HUES6 (cell line): ENCODE data around the gene JPH3.
"Not testable (repeated sequence)": the region's sequence is repeated elsewhere in the genome, so short reads cannot be mapped to it uniquely, and the experiment has no call there.

Experiments
- H3K27ac ChIP-seq: 2 replicates; pipeline ENCODE4 v1.7.0; 2013; ENCODE audit warnings: low read depth, mild to moderate bottlenecking, low read length, inconsistent platforms
- H3K27me3 ChIP-seq: 2 replicates; pipeline ENCODE4 v1.6.1; 2013; ENCODE audit warnings: low read length; ENCODE audit not compliant: control insufficient read depth, insufficient read depth
- H3K36me3 ChIP-seq: 2 replicates; pipeline ENCODE4 v1.6.1; 2013; ENCODE audit warnings: low read length; ENCODE audit not compliant: control insufficient read depth, insufficient read depth
- H3K4me1 ChIP-seq: 2 replicates; pipeline ENCODE4 v1.6.1; 2013; ENCODE audit warnings: low read length; ENCODE audit not compliant: control insufficient read depth, insufficient read depth
- H3K4me3 ChIP-seq: 2 replicates; pipeline ENCODE4 v1.5.1; 2013; ENCODE audit warnings: low read depth, low read length
- H3K9ac ChIP-seq: one replicate; pipeline ENCODE4 v1.6.1; 2013; ENCODE audit warnings: mild to moderate bottlenecking, low read length
- H3K9me3 ChIP-seq: 2 replicates; pipeline ENCODE4 v1.6.1; 2013; ENCODE audit warnings: low read depth, low read length; ENCODE audit not compliant: control insufficient read depth, insufficient read depth

The JPH3 gene

DNA sequence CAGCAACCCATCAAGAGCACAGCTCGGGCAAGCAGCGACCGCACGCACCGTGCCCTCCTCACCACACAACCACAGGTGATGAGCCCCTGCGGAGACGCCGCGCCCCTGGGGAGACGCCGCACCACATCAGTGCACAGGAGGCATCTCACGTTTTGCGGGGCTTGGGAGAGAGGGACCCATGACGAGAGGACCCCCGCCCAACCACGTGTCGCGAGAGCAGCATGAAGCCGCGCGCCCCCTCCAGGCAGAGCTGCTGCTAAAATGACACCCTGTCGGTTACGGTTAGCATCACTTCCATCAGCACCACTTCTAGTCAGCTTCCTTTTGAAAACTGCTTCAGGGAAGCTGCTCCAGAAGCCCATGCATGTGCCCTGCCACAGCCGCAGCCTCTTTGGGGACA, 118.1 kb downstream of the JPH3 start:
- H3K9ac ChIP-seq, result no peak overlapping the region
- H3K36me3 ChIP-seq, result peaks cover 59% of the 10 kb centered on the region
- H3K27ac ChIP-seq, result no peak overlapping the region
- H3K27me3 ChIP-seq, result no peaks in the 10 kb centered on the region
- no peaks in the 10 kb centered on the region; the same call in 1 of the 2 replicates for H3K4me1 ChIP-seq
- H3K9me3 ChIP-seq, result peaks cover 6% of the 10 kb centered on the region; the same call in 1 of the 2 replicates
- H3K4me3 ChIP-seq, result no peak overlapping the region

DNA sequence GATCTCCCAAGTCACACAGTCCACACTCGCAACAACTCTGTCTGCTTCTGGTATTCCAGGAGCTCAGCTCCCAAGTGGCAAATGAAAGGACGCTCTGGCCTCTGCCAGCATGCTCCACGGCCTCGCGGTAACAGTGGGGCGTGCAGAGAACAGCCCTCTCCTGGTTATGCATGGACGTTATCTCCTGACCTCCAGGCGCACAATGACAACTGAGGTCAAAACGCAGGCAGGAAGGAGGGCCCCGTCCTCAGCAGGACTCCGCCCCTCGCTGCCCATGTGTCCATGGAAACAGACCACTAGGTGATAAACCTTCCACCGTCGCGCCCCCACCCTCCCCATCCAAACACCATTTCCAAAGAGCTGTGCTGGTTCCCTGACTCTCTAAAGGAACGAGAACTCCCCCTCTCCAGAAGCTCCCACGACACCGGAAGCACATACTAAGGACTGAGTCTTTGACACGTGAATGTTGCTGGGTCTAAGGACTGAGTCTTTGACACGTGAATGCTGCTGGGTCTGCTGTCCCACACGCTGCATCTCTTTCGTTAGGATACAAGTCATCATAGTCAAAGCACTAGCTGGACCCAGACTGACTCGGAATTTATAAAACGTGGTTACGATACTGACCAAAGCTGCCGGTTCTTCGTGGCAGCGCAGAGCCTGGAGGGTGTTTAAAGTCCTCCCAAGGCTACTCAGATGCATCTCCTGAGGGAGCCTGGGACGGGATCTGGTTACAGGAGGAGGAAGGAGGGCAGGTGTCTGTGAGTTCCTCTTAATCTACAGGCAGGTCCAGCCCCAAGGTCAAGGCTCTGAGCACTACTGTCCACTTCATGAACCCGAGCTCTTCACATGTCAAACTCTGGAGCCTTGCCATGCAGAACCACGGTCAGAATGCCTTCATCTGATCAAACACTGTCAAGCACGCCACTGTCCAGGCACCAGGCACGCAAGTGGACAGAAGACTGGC, 119.6 kb downstream of the JPH3 start:
- Histone ChIP-seq H3K27ac (no peak overlapping the region), H3K27me3 (no peaks in the 10 kb centered on the region), H3K36me3 (peaks cover 55% of the 10 kb centered on the region), H3K4me3 (no peak overlapping the region), H3K4me1 (no peaks in the 10 kb centered on the region; the same call in 1 of the 2 replicates), H3K9me3 (peaks cover 6% of the 10 kb centered on the region; the same call in 1 of the 2 replicates), H3K9ac (no peak overlapping the region)

DNA sequence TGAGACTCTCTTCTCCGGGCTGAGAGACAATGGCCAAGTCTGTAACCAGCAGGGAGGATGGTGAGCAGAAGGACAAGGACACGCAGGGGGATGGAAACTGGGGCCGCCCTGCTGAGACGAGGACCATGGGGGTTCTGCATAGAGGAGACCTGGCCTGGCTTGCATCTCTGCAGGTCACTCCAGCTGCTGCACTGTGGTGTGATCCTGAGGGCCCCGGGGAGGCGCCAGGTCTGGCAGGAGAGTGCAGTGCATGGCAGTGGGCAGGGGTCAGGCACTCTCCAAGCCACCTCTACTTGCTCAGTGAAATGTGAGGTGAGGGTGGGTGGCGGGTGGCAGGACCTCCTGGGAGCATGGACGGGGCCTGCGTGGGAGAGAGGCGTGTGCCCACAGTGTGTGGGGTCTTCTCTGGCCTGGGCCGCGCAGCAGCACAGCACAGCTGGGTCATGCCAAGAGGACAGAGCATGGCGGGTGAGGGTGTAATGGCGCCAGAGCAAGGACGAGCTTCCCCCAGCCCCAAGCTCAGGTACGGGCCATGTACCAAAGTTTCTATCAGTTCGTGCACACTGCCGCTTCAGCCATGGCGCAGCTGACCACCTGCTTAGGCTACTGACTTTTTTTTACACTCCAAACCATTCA, 120.4 kb downstream of the JPH3 start:
- Histone ChIP-seq H3K9me3 (peaks cover 6% of the 10 kb centered on the region; the same call in 1 of the 2 replicates), H3K36me3 (peaks cover 56% of the 10 kb centered on the region), H3K27ac (no peak overlapping the region), H3K4me3 (no peak overlapping the region), H3K4me1 (no peaks in the 10 kb centered on the region; the same call in 1 of the 2 replicates), H3K27me3 (no peaks in the 10 kb centered on the region), H3K9ac (no peak overlapping the region)

DNA sequence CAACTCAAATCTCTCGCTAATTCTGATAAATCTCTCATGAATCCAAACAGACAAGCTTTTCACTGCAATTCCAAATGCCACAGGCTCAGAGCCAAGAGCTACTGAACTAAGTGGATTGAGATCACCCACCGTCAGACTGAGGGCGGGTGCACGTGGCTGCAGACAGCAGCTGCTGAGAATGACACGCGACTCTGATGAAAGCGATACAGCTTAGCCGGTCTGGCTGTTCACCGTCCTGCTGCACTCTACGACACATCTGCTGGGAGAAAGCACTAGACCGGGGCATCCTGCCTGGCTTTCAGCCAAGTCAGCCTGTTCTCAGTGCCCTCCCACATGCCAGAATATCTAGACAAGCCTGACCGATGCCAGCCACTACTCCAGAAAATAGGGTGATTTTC, 120.9 kb downstream of the JPH3 start:
- Histone ChIP-seq H3K27me3 (no peaks in the 10 kb centered on the region), H3K9me3 (peaks cover 6% of the 10 kb centered on the region; the same call in 1 of the 2 replicates), H3K27ac (no peak overlapping the region), H3K4me1 (no peaks in the 10 kb centered on the region; the same call in 1 of the 2 replicates), H3K4me3 (no peak overlapping the region), H3K36me3 (peaks cover 57% of the 10 kb centered on the region), H3K9ac (no peak overlapping the region)

DNA sequence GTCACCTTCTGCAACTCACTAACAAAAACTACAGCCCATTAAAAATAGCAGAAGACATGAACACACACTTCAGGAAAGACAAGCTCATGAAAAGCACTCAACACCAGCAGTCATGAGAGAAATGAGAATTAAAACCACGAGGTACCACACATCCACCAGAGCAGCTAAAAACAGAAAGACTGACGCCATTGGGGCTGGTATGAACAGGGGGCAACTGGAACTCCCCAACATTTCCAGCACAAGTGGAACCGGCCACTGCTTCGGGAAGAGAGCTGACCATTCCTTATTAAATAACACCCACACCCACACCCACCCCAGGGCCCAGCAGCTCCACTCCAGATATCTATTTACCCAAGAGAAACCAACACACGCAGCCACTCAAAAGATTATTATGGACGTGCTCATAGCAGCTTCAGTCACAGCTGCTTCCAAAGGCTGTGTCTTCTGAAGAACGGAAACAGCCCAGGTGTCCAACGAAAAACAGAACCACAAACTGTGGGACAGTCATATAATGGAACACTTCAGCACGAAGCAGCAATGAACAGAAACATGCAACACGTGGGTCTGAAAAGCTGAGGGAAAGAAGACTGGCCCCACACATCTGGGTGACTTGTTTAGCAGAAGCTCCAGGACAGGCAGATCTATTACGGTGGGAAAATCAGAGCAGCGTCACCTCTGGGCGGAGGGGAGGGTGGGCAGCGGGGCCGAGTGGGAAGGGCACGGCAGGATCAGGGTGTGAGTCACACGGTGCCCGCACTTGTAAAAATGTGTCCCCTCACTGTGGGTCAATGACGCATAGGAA, 122.4 kb downstream of the JPH3 start:
- Histone ChIP-seq H3K27ac (no peak overlapping the region), H3K27me3 (no peaks in the 10 kb centered on the region), H3K4me1 (no peaks in the 10 kb centered on the region; the same call in 1 of the 2 replicates), H3K9me3 (peaks cover 5% of the 10 kb centered on the region; the same call in 1 of the 2 replicates), H3K9ac (no peak overlapping the region), H3K36me3 (peaks cover 67% of the 10 kb centered on the region), H3K4me3 (no peak overlapping the region)

DNA sequence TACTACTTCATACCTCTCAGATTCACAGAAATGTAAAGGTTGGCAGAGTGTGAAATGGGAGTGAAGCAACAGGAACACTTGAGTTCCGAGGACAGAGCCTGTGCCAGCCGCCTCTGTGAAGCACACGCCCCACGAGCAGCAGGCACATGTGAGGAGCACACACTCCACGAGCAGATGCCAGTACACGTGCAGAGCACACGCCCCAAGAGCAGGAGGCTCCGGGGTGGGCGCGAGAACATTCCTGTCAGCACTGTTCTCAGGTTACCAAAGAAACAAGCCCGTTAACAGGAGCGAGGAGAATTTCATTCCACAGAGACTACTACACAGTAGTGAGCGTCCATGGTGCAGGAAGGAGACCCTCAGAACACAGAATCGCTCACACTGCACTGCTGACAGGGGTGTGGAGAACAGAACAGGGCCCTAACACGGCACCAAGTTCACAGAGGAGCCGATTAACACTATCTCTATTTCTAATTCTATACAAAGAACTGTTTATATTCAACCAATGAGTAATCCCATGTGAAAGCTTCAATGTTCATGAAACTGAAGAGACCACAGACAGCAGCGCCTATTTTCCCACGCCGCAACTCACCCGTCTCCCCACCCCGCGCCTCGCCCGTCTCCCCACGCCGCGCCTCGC, 123.4 kb downstream of the JPH3 start:
- Histone ChIP-seq H3K4me3 (no peak overlapping the region), H3K27ac (no peak overlapping the region), H3K9me3 (no peaks in the 10 kb centered on the region), H3K27me3 (no peaks in the 10 kb centered on the region), H3K4me1 (no peaks in the 10 kb centered on the region; the same call in 1 of the 2 replicates), H3K9ac (no peak overlapping the region), H3K36me3 (peaks cover 65% of the 10 kb centered on the region)

DNA sequence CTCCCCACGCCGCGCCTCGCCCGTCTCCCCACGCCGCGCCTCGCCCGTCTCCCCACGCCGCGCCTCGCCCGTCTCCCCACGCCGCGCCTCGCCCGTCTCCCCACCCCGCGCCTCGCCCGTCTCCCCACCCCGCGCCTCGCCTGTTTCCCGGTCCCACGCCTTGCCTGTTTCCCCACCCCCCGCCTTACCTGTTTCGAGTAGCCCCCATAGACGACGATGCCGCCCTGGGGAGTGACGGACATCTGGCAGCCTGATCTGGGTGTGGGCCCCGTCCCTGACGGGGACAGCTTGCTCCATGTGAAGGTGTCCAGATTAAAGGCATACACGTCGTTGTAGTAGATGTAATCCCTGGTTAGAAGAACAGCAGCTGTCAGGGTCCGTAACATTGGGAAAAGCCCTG, 124.3 kb downstream of the JPH3 start:
- not testable (repeated sequence) for H3K4me1 ChIP-seq, H3K4me3 ChIP-seq, H3K27ac ChIP-seq, H3K9me3 ChIP-seq, H3K9ac ChIP-seq, H3K27me3 ChIP-seq
- peaks cover 67% of the 10 kb centered on the region for H3K36me3 ChIP-seq

DNA sequence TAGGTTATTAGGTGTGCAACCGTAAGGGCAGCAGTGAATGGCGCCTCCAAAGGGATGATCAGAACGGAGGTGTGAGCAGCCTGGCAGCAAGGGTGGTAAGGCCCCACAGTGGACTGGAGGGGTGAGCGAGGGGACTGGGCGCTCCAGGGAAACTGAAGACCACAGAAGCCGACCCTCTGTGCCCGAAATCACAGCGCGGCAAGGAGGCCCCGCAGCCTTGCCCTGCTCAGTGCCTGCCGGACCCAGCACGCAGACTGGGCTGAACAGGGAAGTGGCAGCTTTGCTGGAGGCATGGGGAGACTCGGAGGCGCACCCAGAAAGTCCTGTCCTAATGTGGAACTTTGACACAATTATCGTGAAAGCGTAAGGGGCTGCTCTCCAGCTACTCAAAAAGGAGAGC, 125.0 kb downstream of the JPH3 start:
- Histone ChIP-seq H3K36me3 (peaks cover 63% of the 10 kb centered on the region), H3K9me3 (no peaks in the 10 kb centered on the region), H3K27ac (no peak overlapping the region), H3K4me3 (no peak overlapping the region), H3K4me1 (no peaks in the 10 kb centered on the region), H3K9ac (no peak overlapping the region), H3K27me3 (no peaks in the 10 kb centered on the region)

DNA sequence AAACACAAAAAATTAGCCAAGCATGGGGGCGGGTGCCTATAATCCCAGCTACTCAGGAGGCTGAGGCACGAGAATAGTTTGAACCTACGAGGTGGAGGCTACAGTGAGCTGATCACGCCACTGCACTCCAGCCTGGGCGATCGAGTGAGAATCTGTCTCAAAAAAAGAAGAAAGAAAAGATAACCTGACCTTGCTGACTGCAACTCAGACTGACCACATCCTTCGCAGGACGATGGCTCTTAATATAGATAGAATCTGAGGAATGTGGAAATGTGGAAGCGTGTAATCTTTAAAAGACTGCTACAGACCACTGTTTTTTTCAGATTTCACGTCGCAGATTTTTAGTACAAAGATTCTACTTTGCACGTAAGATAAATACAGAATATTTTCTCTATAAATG, 125.7 kb downstream of the JPH3 start:
- H3K4me1 ChIP-seq, result no peaks in the 10 kb centered on the region
- no peaks in the 10 kb centered on the region for H3K27me3 ChIP-seq
- no peak overlapping the region for H3K4me3 ChIP-seq
- H3K36me3 ChIP-seq, result peaks cover 57% of the 10 kb centered on the region
- H3K9me3 ChIP-seq, result no peaks in the 10 kb centered on the region
- no peak overlapping the region for H3K27ac ChIP-seq
- no peak overlapping the region for H3K9ac ChIP-seq

DNA sequence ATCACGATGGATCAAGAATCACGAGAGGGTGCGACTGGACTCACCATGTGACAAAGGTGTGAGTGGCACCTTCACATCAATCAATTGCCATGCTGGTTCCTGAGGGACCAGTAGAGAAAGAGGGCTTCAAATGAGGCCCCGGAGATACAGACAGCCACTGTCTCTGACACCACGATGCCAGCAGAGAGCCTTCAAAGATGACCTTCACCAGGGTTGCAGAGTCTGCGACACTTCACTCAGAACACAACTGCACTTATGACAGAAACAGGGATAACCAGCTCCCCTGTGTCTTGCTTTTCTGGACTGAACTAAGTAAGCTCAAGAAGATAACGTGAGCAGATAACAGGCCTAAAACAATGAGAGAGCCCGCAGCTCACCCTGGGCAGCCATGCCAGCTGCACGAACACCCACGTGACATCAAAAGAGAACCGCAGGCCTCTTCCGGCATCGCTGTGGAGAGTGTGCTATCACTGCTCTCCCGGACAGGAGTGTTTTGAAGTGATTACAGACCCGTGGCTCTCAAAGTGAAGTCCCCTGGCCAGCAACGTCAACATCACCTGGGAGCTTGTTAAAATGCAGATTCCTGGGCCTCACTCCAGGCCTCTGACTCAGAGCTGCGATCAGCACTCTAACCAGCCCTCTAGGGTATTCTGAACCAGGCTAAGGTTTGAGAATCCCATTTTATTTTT, 127.1 kb downstream of the JPH3 start:
- Histone ChIP-seq H3K4me1 (no peaks in the 10 kb centered on the region), H3K9me3 (no peaks in the 10 kb centered on the region), H3K36me3 (peaks cover 57% of the 10 kb centered on the region), H3K27me3 (no peaks in the 10 kb centered on the region), H3K27ac (no peak overlapping the region), H3K9ac (no peak overlapping the region), H3K4me3 (no peak overlapping the region)
